ENCODE results near the gene PDCD1.

The PDCD1 gene

DNA sequence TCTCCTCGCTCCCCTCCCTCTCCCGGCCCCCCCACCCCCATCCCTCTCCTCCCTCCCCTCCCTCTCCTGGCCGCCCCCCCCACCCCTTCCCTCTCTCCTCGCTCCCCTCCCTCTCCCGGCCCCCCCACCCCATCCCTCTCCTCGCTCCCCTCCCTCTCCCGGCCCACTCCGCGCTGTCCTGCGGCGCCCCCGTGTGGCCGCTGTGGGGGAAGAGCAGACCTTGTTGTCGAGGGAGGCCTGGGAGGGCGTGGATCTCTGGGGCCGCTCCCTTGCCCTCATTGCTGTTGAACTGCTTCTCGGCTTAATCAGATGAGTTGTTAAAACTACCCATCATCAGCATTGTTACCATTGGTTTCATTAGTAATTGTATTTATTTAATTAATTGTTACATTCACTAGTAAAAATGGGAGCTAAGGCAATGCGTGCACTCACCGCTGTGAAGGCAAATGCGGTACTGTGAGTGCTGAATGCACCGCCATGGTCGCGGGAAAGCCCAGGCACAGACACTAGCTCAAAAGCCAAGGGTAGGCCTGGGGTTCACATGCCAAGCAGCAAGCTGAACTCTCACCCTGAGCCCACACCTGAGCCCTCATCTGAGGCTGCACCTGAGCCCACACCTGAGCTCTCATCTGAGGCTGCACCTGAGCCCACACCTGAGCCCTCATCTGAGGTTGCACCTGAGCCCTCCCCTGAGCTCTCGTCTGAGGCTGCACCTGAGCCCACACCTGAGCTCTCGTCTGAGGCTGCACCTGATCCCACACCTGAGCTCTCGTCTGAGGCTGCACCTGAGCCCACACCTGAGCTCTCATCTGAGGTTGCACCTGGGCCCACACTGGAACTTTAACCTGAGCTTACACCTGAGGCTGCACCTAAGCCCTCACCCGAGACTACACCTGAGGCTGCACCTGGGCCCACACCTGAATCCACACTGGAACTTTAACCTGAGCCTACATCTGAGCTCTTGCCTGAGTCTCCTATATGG, 19.6 kb upstream of the PDCD1 start:
- peak; percentile 65 for DNase-seq

- DNase-seq: no peak
Measured at GRCh38 chr2:241877197-241877685, 18.5 kb upstream of the PDCD1 start.

DNA sequence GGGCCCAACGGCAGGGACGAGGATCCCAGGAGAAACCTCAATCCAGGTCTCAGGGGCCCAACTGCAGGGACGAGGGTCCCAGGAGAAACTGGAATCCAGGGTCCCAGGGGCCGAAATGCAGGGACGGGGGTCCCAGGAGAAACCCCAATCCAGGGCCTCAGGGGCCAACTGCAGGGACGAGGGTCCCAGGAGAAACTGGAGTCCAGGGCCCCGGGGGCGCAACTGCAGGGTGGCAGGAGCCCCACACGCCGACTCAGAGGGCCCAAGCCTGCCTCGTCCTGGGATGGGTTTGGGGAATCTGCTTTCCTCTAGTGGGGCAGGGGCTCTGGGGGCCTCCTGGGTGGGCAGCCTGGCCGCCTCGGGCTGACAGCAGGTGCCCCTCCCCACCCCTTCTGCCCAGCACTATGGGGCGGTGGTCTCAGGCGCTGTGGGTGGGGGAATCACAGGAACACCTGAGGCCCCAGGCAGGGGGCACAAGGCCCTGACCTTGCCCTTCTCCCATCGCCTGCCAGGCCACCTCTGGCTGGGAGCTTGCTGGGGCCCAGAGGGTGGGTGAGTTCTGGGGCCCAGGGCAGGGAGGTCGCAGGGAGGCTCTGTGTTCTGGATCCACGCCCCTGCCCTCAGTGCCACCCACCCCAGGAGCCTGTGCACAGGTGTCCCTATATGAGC, 18.0 kb upstream of the PDCD1 start:
- DNase-seq: no peak

GRCh38 chr2:241875754-241876527, 17.2 kb upstream of the PDCD1 start:
- peak in 1 of 2 donors; percentile 37 for DNase-seq

GRCh38 chr2:241874277-241874925, 15.7 kb upstream of the PDCD1 start:
- DNase-seq: no peak

DNA sequence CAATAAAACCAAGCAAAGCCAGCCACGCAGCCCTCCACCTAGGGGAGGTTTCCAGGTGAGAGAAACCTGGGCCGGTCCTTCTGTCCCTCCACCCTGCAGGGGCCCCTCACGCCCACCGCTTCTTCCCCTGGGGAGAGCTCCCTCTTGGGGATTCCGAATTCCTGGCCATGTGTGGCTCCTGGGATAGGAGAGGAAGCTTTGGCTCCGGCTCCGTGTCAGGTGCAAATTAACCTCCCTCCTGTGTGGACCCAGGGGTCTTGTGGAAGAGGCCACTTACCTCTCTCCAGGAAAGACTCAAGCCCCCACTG, 15.1 kb upstream of the PDCD1 start:
- no peak for DNase-seq

DNA sequence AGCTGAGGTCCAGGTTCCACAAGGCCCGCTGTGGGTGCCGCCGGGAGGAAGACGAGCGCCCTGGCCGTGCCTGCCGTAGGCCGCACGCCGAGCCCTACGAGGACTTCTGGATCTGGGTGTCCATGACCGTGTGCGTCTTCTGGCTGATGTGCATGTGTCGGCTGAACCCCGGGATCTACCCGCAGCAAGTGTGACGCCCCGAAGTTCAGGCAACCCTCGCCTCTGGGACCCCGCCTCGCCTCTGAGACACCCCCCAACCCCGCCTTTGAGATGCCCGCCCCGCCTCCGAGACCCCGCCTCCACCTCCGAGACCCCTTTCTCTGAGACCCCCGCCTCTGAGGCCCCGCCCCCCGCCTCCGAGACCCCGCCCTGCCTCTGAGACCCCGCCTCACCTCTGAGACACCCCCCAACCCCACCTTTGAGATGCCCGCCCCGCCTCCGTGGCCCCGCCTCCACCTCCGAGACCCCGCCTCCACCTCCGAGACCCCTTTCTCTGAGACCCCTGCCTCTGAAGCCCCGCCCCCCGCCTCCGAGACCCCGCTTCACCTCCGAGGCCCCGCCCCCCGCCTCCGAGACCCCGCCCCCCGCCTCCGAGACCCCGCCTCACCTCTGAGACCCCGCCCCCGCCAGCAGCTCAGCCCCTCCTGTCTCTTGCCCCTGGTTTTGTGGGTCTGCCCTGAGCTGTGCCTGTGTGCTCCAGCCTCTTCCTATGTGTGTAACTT, 14.5 kb upstream of the PDCD1 start:
- DNase-seq: no peak

GRCh38 chr2:241872313-241872642, 13.6 kb upstream of the PDCD1 start:
- no peak for DNase-seq

GRCh38 chr2:241871538-241872312, 13.0 kb upstream of the PDCD1 start:
- DNase-seq: no peak

GRCh38 chr2:241870611-241871537, 12.2 kb upstream of the PDCD1 start:
- DNase-seq: no peak

- DNase-seq: no peak
Measured at GRCh38 chr2:241870081-241870541, 11.4 kb upstream of the PDCD1 start.

DNA sequence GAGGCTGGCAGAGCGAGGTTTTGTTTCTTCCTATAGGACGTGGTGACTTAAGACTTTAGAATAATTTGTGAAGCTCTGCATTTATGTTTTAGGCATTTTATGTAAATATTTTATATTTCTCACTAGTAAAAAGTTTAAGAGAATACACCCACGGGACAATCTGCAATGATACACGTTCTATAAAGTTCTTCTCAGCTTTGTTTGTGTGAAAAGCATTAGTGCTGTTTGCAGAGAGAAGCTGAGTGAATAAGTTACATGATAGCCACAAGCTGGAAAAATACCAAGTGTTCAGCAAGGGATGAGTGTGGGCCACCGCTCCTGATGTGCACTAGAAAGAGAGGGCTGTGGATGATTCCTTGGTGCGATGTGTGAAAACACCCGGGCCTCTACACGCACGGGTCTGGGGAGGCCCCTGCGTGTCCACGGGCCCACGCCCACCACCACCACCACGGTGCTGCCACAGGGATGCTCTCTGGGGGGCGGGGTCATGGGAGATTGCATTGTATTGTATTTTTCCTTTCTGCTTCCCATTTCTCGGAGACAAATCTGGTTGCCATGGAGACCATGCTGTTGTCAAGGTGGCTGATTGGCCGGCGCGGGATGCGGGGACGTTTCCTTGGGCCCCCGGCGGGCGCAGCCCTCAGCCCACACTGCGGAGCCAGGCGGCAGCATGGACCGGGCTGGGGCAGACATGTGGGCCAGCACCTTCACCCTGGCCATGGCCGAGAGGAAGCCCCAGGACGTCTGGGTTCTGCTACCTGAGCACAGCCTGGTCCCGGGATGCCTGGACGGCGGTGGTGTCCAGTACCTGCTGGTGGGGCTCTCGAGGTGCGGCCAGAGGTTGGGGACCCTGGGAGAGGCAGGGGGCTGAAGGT, 10.6 kb upstream of the PDCD1 start, which contains the start of gene RTP5:
RTP5 (plus strand) TSS at position 643 of the 875 bp plus-strand sequence; CDS start at position 671, 28 bp downstream.
- DNase-seq: no peak

DNA sequence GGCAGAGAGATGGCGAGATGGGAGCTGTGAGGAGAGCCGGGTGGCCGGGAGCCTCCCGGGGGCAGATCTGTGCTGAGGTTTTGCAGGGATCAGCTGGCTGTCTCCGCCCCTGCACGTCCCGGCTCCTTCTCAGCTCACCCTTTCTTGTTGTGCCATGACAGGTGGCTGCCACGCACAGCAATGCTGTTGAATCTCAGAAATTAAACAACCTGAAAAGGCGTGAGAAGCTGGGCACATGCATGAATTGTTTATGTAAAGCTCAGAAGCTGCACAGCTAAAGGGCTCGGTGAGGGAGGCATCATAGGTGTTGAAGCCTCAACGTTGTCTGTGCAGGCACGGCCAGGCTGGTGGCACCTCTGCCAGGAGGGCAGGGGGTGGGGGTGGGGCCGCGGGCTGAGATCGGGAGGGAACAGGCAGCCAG, 10.0 kb upstream of the PDCD1 start:
- no peak for DNase-seq

DNA sequence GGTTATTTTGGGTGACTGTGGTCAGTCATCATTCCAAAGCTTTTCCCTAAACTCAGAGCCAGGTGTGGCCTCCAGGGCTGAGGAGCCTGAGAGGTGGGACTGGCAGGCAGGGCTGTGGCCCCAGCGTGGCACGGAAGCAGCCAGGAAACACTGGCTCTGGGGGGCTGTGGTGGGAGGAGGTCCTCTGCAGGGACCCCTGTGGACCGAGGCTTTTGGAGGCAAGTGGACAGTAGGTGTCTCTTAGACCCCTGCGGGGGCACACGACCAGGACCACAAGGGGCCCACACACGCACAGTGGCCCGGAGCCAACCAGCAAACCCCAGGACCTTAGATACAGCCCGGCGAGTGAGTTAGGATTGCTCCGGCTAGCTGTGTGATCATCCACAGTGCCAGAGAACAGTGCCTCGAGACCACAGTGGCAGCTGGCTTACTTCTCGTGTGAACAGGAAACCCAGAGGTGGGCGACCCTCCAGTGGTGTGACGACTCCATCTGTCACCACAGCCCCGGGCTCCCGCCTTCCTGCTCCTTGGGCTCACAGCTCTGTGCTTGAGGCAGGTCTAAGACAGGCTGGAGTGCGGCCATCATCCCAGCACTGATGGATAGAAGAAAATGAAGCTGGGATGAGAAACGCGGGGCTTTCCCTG, 9.2 kb upstream of the PDCD1 start:
- DNase-seq: no peak

DNA sequence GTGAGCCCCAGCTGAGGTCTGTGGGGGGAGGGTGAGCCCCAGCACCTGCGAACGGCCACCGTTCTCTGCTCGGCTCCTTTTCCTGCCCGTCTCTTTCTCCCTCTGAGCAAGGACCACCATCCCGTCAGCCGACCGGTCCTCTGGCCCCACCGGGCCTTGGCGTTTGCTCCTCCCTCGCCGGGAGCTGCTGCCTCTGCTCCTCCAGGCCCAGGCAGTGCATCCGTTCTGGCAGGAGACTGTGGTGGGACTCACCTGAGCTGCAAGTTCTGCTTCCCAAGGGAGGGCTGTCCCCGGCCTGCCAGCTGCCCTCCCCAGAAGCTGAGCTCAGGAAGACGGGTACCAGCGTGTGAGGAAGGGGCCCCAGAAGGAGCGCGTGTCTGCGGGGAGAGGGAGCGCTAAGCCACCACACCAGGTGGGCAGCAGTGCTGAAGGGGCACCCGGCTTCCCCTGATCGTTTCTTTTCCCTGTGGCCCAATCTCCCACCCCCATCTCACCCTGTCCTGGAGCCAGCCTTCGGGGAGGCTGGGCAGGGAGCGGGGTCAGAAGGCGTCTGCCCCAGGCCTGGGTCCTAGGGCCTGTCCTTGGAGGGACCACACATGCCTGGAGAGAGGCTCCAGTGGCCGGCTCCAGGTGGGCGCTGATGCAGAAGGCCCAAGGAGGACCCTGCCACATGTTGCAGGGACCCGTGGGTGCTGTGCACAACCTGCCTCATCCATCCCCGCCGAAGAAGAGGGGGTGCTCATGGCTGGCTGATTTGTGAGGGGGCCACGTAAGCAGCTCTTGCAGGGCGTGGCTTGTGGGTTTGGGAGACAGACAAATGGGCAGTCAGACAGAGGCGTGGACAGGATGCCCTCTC, 8.3 kb upstream of the PDCD1 start:
- no peak for DNase-seq

DNA sequence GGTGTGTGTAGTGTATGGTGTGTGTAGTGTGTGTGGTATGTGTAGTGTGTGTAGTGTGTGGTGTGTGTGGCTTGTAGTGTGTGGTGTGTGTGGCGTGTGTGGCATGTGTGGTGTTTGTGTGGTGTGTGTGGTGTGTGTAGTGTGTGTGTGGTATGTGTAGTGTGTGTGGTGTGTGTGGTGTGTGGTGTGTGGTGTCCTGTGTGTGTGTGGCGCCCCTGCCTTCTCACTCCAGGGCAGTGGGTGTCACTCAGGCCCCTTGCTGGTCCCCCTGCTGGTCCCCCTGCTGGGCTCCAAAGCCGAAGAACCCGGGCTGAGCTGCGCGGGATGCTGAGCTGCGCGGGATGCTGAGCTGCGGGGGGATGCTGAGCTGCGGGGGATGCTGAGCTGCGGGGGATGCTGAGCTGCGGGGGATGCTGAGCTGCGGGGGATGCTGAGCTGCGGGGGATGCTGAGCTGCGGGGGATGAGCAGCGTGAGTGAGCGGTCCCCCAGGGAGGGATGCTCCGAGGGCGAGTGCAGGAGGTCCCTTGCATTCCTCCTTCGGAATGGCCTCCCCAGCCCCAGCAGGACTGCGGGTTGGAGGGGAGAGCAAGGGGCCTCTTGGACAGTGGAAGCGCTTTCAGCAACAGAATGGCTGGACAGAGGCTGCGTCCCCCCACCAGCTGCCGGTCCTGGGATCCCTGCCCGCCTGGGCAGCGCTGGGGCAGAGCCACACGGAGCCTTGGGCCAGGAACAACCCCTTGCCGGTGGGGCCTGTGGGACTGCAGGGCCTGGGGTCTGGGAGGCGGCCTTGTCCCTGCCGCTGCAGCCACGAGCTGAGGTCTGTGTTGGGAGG, 7.5 kb upstream of the PDCD1 start:
- no peak for DNase-seq
